Liver (tissue), 9 donors: ENCODE results near the gene FAM53B. TPM values are rescaled to one million over a fixed set of nuclear protein-coding genes. Genes with fewer than 3 reads are reported as not detected.

Experiments
- DNase-seq: peaks from one replicate; pipeline ENCODE4 v3.0.0-alpha.2; 2017; ENCODE audit warnings: low spot score
- H3K27ac ChIP-seq, 2 donors: one replicate each; pipeline ENCODE4 v1.7.0; 2013; ENCODE audit warnings: inconsistent platforms in 2 of 2, low read length in 2 of 2, control low read depth in 1 of 2, low read depth in 1 of 2, mild to moderate bottlenecking in 1 of 2
- H3K27me3 ChIP-seq, 4 donors: one replicate each; pipeline versions ENCODE4 v1.6.1 to v1.7.0; 2013; ENCODE audit warnings: low read length in 3 of 4, inconsistent platforms in 1 of 4, mild to moderate bottlenecking in 1 of 4, moderate library complexity in 1 of 4; ENCODE audit not compliant: control insufficient read depth in 4 of 4, insufficient read depth in 4 of 4
- H3K36me3 ChIP-seq, 4 donors: one replicate each; pipeline versions ENCODE4 v1.6.1 to v1.7.0; 2013; ENCODE audit warnings: low read length in 3 of 4, mild to moderate bottlenecking in 3 of 4, low read depth in 1 of 4, moderate library complexity in 1 of 4; ENCODE audit not compliant: control insufficient read depth in 4 of 4, insufficient read depth in 3 of 4
- H3K4me1 ChIP-seq, 4 donors: one replicate each; pipeline versions ENCODE4 v1.6.1 to v1.7.0; 2013; ENCODE audit warnings: low read length in 3 of 4, mild to moderate bottlenecking in 3 of 4, moderate library complexity in 1 of 4; ENCODE audit not compliant: control insufficient read depth in 4 of 4, insufficient read depth in 4 of 4
- H3K4me3 ChIP-seq, 3 donors: one replicate each; pipeline versions ENCODE4 v1.6.1 to v1.7.0; 2013; ENCODE audit warnings: low read length in 3 of 3, control low read depth in 1 of 3, low read depth in 1 of 3, mild to moderate bottlenecking in 1 of 3
- H3K9ac ChIP-seq, 2 donors: one replicate each; pipeline ENCODE4 v1.7.0; 2013; ENCODE audit warnings: low read length in 2 of 2, mild to moderate bottlenecking in 2 of 2, moderate library complexity in 2 of 2, control low read depth in 1 of 2, low read depth in 1 of 2
- H3K9me3 ChIP-seq, 4 donors: one replicate each; pipeline versions ENCODE4 v1.6.1 to v1.7.0; 2013; ENCODE audit warnings: low read length in 3 of 4; ENCODE audit not compliant: control insufficient read depth in 4 of 4
- EGR1 ChIP-seq, 2 donors: IDR thresholded peaks; 2 replicates each; pipeline ENCODE4 v1.6.1; 2016 to 2018; ENCODE audit warnings: antibody characterized with exemption in 2 of 2, low read depth in 2 of 2
- FOXA2 ChIP-seq: IDR thresholded peaks from 2 replicates; pipeline ENCODE4 v1.6.1; 2016; ENCODE audit warnings: antibody characterized with exemption
- GABPA ChIP-seq, 2 donors: IDR thresholded peaks in 1 of 2; conservative IDR thresholded peaks in 1 of 2; 2 replicates each; pipeline ENCODE4 v1.6.1; 2016; ENCODE audit warnings: antibody characterized with exemption in 2 of 2, mild to moderate bottlenecking in 1 of 2, moderate library complexity in 1 of 2
- JUND ChIP-seq, 2 donors: IDR thresholded peaks; 2 replicates each; pipeline ENCODE4 v1.6.1; 2016; ENCODE audit warnings: antibody characterized with exemption in 2 of 2
- REST ChIP-seq: IDR thresholded peaks from 2 replicates; pipeline ENCODE4 v1.6.1; 2016; ENCODE audit warnings: antibody characterized with exemption, mild to moderate bottlenecking
- SP1 ChIP-seq: IDR thresholded peaks from 2 replicates; pipeline ENCODE4 v1.6.1; 2018; ENCODE audit warnings: antibody characterized with exemption, mild to moderate bottlenecking
- YY1 ChIP-seq: IDR thresholded peaks from 2 replicates; pipeline ENCODE4 v1.6.1; 2016; ENCODE audit warnings: antibody characterized with exemption, mild to moderate bottlenecking
- ZBTB33 ChIP-seq: IDR thresholded peaks from 2 replicates; pipeline ENCODE4 v1.6.1; 2016; ENCODE audit warnings: antibody characterized with exemption
- WGBS: extraction: QIAGEN DNeasy Blood & Tissue Kit; methylation state at CpG from one replicate; pipeline ENCODE4 v1.1.7; 2013; 5-methylcytosine and 5-hydroxymethylcytosine counted together
- polyA plus RNA-seq, 2 donors: library from polyadenylated mRNA; stranded (reverse) in 1 of 2; unstranded in 1 of 2; fragments of 200-250 nt in 1 of 2; fragments of >200 nt in 1 of 2; fragmentation: Nextera tagmentation in 1 of 2; extraction: Ambion mirVana in 1 of 2; gene quantifications; one replicate each; pipeline versions ENCODE4 v1.2.1 to v1.2.3, GENCODE V29; 2013 to 2015
- total RNA-seq, 2 donors: library from RNA; depleted of rRNA; stranded (reverse); fragments of >200 nt; gene quantifications; one replicate each; pipeline ENCODE4 v1.2.3, GENCODE V29; 2014
- donor health status: healthy.
- donor health status: healthy.
- donor health status: healthy.
- donor health status: healthy.
- donor health status: healthy.

Gene FAM53B
- total and polyA plus RNA-seq, 4 donors = 1.1 to 24.0 (median 6.3) TPM

GRCh38 chr10:124724279-124725027 is 19.7 kb downstream of the FAM53B start:
- Histone ChIP-seq H3K9me3 (no peaks in the 10 kb centered on the region), H3K4me3 (no peak overlapping the region), H3K36me3 (no peaks in the 10 kb centered on the region), H3K9ac (no peak overlapping the region), H3K4me1 (peaks cover 0 to 16% (median 10%) of the 10 kb centered on the region in 4 donors), H3K27ac (peak overlapping the region in 1 of 2 donors; percentile 64), H3K27me3 (no peaks in the 10 kb centered on the region)
- 80% methylated on average over 20 of the region's 20 CpGs for WGBS
- DNase-seq = no peak
- TF ChIP-seq EGR1 (IDR thresholded peaks at IDR 0.05; ENCODE audit: low read depth in 2 of 2) (no peak), REST (no peak), JUND (IDR thresholded peaks at IDR 0.05) (no peak), SP1 (no peak), ZBTB33 (no peak), GABPA (IDR thresholded peaks at IDR 0.05 in 1 of 2, conservative IDR thresholded peaks at IDR 0.05 in 1 of 2) (no peak)

GRCh38 chr10:124723826-124724225 is 20.4 kb downstream of the FAM53B start:
- H3K27ac ChIP-seq = peak overlapping the region; percentile 61 to 64
- H3K9ac ChIP-seq = no peak overlapping the region
- DNase-seq = no peak
- H3K27me3 ChIP-seq = no peaks in the 10 kb centered on the region
- H3K9me3 ChIP-seq = no peaks in the 10 kb centered on the region
- H3K4me1 ChIP-seq = peaks cover 0 to 15% (median 9%) of the 10 kb centered on the region in 4 donors
- WGBS = 78% methylated on average over 9 of the region's 9 CpGs
- no peak overlapping the region for H3K4me3 ChIP-seq
- no peak for TF ChIP-seq EGR1 (IDR thresholded peaks at IDR 0.05; ENCODE audit: low read depth in 2 of 2)
- TF ChIP-seq FOXA2 = no peak
- no peak for TF ChIP-seq YY1
- no peak for TF ChIP-seq ZBTB33
- H3K36me3 ChIP-seq = no peaks in the 10 kb centered on the region
